ENCODE measurements around the gene SORBS1.

The SORBS1 gene

DNA sequence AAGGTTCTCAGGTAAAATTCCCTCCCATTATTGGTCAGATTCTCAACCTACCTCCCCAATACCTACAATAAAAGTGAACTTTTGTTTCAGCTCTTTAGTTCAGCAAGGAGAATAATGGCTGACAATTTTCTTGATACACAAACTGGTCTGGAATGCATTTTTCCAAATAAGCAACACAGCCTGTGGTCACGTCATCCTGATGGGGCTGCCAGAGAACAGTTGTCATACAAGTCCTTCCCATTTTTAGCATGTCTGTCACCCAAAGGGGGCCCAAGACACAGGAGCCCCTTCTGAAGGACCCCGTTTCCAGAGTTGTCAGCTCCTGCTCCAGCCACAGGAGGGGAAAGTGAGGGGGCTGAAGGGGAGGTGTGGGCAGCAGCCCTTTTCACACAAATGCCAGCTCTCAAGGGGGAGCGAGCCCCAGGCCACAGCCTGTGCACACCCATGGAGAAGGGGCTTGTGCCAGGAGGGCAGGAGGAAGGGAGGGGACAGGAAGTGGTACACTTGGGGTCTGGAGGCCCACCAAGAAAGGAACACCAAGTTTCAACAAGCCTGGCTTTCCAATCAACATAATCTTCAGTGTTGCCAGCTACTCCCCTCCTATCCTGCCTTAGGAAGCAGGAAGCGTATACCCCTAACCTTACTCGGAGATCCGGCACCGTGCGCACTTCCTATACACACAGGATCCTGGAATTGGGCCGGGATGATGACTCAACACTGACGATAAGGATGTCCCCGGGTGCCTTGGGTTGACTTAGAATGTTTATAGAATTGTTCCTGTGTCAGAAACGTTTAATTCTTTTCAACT is 227.0 kb downstream of the SORBS1 start:
- DNase-seq, result no peak

DNA sequence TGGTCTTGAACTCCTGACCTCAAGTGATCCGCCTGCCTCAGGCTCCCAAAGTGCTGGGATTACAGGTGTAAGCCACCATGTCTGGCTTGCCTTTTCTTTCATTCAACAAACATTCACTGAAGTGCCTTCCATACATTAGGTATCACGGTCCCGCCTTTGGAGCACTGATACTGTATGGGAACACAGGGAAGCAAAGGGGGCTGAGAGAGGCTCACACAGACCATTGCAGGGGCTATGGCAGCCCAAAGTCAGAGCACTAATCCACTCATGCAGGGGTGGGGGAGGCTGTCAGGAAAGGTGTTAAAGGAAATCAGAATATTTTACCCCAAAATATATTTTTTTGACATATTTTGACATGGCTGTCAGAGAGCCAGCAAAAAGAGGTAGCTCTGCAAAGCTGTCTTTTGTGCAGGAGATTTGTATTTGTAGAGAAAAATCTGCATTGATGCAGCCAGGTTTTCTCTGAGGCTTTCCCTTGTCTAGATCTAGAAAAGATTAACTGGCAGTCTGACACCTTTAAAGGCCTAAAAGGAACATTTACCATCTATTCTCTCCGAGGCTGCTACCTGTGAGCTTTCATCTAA is 228.4 kb downstream of the SORBS1 start:
- DNase-seq, result no peak

DNA sequence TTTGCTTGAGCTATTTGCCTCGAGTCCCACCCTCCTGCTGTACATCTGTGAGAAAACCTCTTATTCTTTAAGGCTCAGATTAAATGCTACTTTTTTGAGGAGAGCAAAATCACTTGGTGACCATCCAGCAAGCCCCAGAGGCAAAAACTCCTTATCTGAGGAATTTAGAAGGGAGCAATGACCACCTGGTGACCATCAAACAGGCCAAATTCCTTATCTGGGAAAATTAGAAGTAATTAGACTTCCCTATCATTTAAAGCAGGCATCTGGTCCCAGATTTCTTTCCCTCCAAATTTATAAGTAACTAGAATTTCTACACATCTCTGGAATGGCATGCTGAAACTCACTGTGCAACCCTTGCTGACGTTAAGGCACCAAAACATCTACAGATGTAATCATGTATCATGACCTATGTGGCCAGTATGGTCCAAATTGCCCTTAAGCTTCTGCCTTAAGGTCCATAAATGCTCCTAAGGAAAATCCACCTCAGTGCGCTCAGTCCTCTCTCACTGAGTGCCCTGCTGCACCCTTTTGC is 229.5 kb downstream of the SORBS1 start:
- DNase-seq, result no peak

DNA sequence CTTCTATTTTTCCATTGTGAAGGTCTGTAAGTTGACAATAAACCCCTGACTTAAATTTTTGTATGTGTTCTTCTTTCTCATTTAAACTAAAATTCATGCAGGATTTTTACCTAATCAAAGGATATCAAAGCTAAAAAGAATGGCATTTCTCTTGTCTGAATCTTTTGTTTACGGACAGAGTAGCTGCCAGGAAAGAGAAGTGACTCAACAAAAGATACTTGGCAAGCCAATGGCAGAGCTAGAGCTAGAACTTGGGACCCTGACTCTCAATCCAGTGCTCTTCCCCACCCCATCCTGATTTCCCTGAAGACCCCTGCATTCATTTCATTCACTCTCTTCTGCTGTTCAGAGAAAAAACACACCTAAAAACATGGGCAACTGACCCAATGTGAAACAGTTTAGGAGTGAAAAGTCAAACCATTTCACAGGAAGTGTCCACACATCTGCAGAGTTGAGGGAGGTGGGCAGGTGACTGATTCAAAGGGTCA is 230.2 kb downstream of the SORBS1 start:
- no peak for DNase-seq

DNA sequence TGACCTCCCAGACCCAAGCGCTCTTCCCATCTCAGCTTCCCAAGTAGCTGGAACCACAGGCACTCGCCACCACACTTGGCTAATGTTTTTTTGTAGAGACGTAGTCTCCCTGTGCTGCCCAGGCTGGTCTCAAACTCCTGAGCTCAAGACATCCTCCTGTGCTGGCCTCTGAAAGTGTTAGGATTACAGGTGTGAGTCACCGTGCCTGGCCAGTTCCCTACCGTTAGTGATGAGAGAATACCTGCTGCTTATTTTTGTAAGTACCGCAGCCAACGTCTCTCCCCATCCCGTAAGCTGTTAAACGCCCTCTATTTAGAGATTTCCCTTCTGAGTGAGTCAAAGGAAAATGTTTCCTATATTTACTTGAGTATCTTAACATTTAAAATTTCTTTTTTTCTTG is 231.9 kb downstream of the SORBS1 start:
- no peak for DNase-seq

DNA sequence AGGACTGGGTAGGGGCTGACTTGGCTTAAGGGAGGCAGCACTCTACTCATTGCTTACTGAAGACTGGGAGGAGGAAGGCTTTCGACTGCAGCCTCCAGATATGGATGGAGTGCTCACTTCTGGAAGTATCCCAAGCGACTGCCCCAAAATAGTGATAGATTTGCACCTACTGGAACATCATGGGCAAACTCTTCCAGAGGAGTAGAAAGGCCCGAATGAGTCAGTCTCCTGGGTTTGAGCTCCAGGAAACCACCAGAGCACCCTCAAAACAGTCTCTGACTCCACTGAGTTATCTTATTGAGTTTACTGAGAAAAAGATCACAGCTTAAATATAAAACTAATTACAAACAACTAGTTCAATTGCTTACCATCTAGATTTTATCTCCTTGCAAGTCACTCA is 233.2 kb downstream of the SORBS1 start:
- no peak for DNase-seq

GRCh38 chr10:95327367-95327766 is 233.8 kb downstream of the SORBS1 start:
- DNase-seq, result peak; percentile 99

DNA sequence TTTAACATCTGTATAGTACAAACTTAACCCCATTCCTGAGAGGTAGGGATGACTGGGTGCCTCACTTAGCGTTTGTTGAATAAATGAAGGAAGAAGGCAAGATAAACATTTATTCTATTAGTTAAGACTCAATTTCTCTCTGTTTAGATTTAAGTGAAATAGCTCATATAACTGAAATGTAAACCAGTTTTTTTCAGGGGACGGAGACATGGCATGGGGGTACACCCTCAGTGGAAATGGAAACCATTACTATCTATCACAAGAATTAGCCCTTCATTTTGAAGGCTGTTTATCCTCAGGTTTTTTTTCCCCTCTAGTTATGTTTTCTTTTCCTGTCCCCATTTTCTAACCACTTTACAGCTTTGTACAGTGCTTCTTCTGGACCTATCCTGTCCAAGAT is 234.8 kb downstream of the SORBS1 start:
- DNase-seq, result no peak

DNA sequence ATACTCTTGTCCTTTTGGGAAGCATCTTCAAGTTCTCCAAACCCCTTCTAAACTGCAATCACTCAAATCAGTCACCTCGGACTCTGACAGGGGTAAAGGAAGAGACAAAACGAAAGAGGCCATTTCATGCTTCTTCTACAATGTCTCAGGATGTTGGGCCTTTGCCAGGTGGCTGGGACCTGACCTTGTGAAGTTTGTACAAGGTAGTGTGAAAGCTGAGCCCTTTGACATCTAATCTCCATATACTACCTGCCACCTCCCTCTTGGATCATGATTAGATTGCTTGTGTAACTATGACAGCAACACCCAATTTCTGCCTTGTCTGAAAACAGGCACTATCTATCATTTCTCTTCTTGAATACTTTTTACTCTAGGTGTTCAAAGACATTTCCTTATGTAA is 235.3 kb downstream of the SORBS1 start:
- no peak for DNase-seq

GRCh38 chr10:95324436-95325268 is 236.5 kb downstream of the SORBS1 start:
- no peak for DNase-seq

DNA sequence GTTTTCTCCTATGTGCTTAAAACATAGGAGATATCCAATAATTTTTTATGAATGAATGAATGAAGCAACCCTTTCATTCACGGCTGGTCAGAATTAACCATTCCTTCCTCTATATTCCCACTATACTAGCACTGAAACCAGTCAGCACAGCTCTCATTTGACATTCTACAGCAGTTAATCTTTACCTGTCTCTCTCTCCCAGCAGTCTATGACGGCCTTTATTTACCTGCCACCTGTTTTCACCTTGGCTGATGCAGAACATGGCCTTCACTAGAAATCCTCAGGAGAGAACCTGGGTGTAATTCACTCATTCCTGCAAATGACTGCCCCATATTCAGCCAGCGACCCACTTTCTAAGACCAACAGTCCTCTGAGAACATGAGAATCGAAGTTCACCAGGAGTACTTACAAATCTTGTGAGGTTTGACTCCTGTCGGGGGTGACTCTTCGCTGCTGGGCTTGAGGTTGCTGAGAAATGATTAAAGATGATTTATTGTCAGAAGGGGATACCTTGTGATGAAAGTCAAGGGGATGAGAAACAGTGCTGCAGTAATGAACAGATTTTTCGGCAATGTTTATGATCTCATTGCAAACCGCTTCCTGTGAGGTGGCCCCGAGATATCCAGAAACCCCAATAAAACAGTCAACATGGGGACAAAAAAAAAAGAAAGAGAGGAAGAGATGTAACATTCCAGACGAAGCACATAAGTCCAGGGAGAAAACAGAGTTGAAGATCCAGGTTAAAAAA is 239.4 kb downstream of the SORBS1 start:
- DNase-seq, result no peak

- DNase-seq, result peak; percentile 4
Observed at GRCh38 chr10:95319239-95319638, 241.9 kb downstream of the SORBS1 start.

GRCh38 chr10:95315509-95315908 is 245.7 kb downstream of the SORBS1 start:
- DNase-seq, result peak; percentile 97

- peak; percentile 23 for DNase-seq
Observed at GRCh38 chr10:95314192-95314918, 246.8 kb downstream of the SORBS1 start.

GRCh38 chr10:95312986-95313495 is 248.1 kb downstream of the SORBS1 start:
- peak; percentile 19 for DNase-seq

DNA sequence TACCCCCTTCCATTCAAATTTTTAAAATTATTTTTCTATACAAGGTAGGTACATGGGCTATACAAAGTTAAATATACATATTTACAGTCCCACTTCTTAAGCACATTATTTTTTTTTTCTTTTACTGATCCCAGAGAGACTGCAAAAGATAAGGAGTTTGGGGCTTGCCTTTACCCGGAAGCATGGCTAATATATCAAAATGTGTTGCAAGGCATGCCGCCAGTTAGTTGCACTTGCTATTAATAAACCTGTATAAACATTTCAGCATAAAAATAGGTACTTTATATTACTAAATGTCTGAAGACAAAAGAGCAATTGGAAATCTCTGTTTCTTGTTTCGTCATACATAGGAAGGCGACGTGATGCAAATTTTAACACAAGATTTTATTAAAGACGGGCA is 248.9 kb downstream of the SORBS1 start:
- DNase-seq, result no peak

- DNase-seq, result no peak
Observed at GRCh38 chr10:95309958-95310357, 251.2 kb downstream of the SORBS1 start.

GRCh38 chr10:95308389-95309302 is 252.5 kb downstream of the SORBS1 start:
- DNase-seq, result peak; percentile 22

GRCh38 chr10:95306851-95307250 is 254.3 kb downstream of the SORBS1 start:
- no peak for DNase-seq

DNA sequence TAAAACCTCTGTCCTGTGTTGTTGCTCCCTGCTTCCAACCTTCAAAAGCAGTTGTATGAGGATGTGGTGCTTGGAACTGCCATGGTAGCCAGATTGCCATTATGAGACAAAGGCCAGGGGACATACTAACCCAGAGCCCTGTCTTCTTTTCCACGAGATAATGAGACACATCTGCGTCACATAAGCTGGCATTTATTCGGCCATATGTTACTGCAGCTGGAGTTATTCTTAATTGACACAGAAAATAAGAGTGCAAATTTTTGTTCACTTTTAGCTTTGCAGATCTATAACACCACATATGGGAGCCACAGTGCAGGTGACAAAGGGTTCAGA is 254.9 kb downstream of the SORBS1 start:
- DNase-seq, result peak; percentile 20
